ENCODE measurements around the gene SIM1.

Gene SIM1

DNA sequence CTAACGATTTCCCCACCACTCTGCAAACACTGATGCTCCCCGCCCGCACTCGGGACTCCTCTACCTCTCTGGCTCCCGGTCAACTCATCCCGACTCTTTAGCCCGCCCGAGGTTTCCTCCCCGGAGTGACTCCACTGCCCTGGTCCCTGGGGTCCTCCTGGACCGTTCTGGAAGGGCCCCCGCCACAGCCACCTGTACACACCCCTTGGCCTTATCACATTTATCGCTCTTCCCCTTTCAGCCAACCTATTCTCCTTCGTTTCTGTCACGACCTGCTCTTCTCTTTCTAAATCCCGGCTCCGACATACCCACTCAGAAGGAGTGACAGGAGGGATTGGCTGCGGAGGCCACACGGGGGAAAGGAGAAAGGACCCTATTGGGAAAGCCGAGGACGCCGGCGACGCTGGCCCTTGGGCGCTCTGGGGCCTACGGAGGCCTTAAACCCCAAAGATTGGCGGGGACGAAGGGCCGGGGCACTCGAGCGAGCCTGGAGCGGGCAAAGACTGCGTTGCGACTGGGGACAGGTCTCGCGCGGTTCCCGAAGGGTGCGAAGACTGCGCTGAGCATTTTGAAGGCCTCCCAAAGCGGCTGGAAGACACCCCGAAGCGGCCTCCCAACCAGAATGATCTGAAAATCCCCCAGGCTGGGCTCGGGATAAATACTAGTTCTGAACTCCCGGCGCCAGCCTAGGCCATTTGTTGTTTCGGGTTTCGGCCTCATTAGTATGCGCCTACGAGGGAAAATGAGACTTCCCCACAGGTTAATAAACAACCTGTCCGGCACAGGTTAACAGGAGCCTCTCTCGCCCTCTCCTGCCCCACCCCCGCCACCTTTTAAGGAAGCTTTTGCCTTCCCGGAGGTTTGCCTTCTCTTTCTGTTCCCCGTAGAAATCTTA, 9.2 kb downstream of the SIM1 start:
- DNase-seq = no peak

DNA sequence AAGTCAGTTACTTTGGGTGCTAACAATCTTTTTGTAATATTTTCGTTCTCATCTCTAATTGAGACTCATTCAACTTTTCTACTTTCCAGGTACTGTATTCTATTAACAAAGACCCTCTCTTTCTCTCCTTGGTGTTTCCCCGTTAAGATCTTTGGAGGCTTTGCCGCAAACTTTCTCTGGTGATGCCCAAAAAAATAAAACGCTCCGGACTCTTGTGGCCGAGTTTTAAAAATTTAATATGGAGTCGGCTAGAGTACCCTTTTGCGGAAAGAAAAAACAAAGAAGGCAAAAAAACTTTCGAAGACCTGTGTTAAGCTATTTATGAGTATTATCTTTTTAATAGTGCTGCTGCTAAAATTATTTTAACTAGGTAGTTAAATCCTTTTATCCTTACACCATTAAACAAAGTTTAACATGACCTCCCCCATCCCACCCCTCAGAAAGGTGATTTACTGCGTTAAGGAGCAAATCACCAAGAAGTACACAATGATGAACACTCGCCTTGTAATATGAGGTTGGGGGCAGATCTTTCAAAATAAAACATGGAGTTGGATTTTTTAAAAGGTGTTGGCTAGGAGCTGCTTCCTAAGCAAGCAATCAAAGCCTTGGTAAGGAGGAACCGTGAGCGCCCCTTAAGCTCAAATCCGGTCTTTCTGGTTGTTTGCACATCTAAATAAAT, 10.0 kb downstream of the SIM1 start:
- DNase-seq = no peak

- no peak for DNase-seq
These were observed 10.8 kb downstream of the SIM1 start for GRCh38 chr6:100453701-100454521.

DNA sequence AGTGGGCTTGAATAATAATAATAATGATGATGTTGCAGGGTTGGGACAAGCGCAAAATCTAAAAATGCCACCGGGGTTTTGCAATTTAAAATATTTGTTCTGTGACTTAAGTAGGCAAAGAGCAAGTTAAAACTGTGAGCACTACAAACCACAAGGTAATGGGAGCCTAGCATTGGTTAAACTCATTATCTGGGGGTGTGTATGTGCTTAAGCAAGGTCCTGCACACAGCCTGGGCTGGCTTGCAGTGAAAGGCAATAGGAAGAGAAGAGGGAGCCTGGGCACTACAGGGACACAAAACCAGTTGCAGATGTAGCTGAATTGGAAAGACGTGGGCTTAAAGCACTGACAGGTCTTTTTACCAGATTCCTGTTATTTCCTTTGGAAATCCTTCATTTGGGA, 11.7 kb downstream of the SIM1 start:
- no peak for DNase-seq

DNA sequence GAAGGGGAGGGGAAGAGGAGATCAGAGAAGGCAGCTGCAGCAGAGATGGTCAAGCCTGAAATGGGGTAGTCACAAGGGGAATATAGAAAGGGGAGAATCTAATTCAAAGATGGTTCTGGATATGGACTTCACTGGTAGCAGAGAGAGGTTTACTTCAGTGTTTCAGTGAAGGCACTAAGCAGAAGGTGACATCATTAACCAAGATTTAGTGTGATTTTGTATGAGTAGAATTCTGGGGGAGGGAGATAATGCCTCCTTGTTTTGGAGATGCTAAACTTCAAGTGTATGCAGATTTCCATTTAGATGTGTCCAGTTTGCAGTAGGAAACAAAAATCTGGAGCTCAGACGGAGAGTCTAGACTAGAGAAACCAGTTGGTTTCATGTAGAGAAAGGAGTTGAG, 13.1 kb downstream of the SIM1 start:
- DNase-seq = no peak

DNA sequence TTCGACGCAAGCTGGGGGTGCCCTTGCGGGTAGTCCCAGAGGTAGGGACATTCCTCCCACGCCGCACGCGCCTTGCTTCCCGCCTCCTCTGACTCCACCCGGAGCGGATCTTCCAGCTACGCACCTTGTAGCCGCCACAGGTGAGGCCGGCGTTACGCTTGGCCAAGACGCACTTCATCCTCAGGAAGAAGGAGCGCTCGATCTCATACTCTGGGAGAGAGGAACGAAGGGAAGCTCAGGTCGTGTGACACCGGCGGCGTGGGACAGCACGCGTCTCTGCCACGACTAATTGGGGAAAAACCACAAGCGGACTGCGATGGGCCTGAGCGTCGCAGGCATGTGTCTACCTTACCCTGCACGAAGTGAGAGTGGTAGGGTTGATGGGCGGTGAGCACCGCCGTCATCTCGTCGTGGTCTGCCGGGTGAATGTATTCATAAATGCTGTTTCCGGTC, 15.5 kb downstream of the SIM1 start:
- DNase-seq = no peak

DNA sequence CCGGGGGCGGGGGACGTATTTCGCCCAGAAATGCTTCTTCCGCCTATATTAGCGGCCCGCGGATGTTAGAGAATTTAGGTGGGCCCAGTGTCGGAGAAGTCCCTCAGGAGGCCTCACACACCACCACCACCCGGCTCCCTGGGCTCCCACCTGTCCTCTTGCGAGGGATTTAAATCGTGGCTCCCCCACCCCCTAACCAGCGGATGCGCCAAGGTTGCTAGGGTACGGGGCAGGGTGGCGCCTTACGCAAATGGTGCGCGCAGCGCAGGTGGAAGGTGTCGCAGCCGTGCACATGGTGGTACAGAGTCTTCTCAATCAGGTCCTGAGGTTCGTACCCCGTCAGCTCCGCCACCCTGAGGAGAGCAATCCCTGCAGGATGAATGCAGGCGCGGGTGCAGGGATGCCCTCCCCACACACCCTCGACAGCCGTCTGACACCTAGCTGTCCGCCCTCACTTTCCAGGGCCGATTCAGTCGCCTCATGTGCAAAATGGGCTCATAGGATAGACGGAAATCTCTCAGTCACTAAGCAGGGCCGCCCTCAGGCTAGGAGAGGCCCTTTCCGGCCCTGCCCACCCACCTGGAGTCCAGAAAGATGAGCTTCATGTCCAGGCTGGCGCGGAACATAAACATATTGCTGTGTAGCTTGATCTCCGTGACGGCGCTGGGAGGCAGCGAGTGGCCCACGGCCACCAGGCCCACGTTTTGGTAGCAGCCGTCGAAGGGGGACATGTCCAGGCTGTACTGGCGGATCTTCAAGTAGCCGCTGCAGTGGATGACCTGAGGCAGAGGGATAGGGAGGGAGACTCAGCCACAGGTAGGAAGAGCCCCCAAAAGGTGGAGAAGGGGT, 16.6 kb downstream of the SIM1 start:
- DNase-seq = no peak

DNA sequence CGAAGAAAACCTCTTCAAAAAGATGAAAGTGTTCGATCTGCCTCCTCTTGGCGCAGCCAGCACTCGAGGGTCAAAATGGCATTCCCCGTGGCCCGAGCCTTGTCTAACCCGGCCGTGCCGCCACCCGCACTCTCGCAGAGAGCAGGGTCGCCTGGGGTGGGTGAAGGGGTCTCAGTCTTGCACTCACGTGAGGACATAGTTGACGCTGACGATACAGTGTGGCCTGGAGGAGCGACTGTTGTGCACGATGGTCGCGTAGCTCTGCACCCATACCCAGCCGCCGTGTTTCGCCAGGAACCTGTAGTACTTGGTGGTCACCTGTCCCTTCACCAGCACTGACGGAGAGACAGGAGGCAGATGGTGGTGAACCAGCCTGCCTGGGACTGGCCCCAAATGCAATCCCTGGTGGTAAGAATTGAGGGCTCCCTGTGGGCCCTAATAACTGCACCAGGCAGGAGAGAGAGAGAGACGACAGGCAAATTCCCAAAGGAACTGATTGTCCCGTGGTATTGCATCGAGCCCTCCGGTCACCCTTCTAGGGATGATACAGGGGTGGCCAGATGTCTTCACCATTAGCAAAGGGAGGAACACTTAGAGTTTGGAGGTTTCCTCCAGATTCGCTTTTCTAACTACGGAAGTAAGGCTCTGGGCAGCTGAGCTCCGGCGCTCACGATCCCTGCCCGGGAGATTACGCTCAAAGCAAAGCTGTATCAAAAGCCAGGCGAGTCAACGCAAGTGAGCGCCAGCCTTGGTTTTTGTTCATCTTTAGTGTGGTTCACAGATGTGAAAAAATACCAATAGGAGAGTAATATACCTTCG, 17.4 kb downstream of the SIM1 start:
- no peak for DNase-seq

DNA sequence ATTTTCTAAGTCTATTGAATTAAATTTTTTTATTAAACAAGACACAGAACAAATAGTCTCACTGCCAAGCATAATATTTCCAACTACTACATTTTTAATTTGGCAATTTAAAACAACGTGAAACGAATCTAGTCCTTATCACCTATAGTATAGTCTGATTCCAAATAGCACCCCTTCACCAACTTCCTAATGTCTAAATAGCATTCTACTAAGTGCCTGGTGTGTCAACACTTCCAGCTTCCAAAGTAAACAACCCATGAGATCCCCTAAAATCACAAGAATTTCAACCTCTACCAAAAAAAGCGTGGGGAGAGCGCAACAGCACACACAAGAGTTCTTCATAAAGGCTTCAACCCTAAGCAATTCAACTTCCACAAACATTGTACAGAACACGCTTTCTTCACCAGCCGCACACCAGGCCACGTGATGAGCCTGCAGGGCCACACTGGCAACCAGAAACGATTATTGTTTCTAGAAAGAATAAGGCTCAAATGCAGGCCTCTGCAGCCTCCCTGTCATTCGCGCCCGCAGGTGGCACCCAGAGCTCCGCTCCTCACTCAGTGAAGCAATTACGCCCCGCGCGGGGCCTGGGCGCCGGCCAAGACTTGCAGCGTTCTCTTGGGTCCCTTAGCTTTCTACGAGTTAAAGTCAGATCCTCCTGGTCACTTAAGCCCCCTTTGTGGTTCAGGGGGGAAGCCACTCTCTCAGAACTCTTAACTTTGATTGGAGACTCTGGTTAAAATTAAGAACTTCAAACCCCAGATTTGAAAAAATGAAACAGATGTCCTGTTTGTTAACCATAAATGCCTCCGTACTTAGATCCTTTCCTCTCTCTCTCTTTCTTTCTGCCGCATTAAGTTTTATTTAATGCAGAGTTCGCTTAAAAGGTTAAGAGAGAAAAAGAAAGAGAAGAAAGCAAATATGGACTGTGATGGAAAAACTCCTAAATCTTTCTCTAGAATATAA, 18.3 kb downstream of the SIM1 start:
- no peak for DNase-seq

DNA sequence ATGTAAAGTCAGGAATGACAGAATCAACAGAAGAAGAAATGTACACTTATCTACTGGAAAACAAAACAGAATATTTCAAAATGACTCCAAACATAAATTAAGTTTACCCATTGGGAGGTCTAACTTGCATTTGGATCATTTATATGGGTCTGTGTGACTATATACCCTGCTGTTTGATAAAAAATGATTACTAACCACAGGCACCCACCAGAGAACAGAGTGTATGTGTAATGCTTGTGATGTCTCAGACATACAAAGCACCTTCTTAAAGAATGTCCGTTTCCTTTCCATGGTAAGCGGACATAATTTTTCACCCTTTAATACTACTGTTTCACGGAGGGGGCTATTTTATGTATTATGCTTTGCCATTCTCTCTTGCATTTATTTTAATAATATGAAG, 19.2 kb downstream of the SIM1 start:
- DNase-seq = no peak

DNA sequence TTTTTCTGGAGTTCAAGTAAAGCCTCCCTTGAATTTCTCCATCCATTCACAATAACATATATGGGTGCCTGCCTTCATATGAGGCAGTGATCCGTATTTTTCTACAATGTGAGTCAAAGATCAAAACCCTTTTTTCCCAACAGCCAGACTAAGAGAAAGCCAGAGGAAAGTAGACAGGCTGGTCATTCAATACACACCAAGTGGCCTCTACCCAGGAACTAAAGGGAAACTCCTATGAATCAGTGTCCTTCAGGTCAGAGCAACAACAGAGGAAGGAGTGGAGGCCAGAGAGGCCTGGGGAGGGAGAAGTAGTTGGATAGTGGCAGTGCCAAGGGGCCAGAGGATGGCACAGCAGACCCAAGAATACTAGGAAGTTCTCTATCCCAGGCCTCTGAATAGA, 23.8 kb downstream of the SIM1 start:
- DNase-seq = no peak

DNA sequence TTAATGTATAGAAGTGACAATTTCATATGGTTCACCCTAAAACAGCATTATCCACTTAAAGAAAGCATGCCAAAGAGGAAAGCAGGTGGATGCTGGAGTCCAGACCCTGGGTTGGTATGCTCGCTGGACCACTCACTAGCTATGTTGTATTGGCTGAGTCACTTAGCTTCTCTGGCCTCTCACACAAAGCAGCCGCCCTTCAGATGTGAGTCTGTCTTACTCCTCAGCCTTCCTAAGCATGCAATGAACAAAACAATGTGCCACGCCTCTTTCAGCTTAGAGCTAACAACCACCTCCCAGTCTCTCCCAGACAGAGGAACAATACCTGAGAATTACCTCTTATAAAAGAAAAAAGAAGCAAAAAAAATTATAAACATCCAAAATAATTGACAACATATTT, 29.4 kb downstream of the SIM1 start:
- DNase-seq = no peak

DNA sequence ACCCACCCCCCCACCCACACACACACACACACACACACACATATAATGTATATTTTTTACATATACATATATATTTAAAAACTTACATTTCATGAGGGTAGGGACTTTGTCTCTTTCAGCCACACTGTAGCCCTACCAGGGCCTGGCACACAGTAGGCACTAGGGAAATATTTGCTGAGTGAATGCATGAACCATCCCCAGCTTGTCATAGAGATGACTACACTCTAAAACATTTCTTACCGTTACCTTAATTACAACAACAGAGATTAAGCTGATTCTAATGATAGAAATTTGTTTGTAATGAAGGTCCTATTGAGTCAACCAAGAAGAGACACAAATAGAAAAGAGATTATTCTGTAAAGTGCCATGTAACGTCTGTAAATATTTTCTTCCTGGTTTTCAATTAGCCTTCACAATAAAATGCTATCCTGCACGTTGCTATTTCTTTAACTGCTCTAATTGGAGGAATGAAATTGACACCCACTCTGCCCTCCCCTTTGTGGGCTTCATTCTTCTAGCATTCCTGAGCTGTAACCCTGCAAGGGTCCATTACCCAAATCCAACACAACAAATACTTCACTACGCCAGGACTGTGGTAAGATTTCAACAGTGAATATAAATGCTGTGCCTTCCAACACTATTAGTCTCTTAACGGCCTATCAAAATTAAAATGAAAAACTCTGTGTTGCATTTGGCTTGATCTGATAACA, 30.8 kb downstream of the SIM1 start:
- DNase-seq = no peak

DNA sequence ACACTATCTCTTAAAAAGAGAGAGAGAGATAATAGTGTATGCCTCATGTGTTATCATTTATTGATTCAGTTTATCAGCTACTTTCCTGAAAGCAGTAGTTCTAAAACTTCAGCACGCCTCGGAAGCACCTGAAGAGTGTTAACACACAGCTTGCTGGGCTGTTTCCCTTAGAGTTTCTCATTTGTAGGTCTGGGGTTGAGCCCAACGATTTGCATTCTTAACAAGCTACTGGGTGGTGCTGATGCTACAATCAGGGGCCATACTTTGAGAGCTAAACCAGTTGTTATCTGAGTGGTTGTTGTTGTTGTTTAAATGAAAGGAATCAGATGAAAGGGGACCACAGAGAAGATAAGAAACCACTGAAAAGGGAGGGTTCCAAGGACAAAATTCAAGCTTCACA, 32.6 kb downstream of the SIM1 start:
- no peak for DNase-seq

DNA sequence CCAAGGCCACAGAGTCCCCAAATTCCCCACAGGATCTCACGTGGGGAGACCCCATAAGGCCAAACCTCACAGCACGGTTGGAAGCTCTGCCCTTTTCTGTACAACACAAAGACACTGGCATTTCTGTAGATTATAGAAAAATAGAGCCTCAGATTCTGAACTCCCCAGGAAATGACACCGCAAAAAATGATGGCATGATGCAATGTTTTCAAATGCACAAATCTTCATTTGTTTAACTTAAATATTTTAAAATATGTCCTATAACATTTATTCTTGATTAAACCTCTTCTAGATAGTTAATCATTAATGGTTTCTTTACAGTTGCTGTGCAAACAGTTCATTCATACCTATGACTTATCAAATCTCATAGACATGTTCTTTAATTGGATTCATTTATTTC, 33.8 kb downstream of the SIM1 start:
- DNase-seq = no peak

DNA sequence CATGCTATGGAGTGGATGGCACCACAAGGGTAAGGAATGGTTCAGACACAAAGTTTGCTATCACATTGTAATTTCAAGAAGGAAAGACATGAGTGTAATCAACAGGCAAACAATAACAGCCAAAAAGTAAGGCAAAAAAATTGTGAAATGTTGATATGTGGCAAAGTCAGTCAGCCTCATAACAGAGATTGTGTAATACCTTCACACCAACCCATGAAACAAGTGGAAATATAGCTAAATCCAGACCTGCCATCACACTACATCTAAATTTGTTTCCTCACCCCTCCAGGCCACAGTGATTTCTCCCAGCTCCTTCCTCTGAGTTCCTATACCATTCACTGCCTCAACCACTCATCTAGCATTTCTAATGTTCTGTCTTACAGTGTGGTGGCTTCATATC, 37.3 kb downstream of the SIM1 start:
- no peak for DNase-seq

GRCh38 chr6:100426744-100427338, 37.9 kb downstream of the SIM1 start:
- no peak for DNase-seq

- no peak for DNase-seq
These were observed 38.5 kb downstream of the SIM1 start for GRCh38 chr6:100426241-100426640.

GRCh38 chr6:100420711-100421110, 44.0 kb downstream of the SIM1 start:
- no peak for DNase-seq

Measured in activated naive CD4-positive, alpha-beta T cell (primary cell).